Chondrocyte (in vitro differentiated cells): Measurements from ENCODE around the gene MON2. TPM values are rescaled to one million over a fixed set of nuclear protein-coding genes. Genes with fewer than 3 reads are reported as not detected.

Experiments
- DNase-seq: peaks from one replicate; pipeline ENCODE4 v3.0.0; 2021; ENCODE audit warnings: mixed read lengths, low spot score
- H3K27ac Mint-ChIP-seq: one replicate; pipeline ENCODE4 v1.8.0; 2021; ENCODE audit warnings: mild to moderate bottlenecking, moderate library complexity, mixed read lengths; ENCODE audit not compliant: unreplicated experiment
- H3K27me3 Mint-ChIP-seq: 2 replicates; pipeline ENCODE4 v1.8.0; 2021; ENCODE audit warnings: low read depth, mixed read lengths
- H3K36me3 Mint-ChIP-seq: 2 replicates; pipeline ENCODE4 v1.8.0; 2021; ENCODE audit warnings: low read depth, mixed read lengths
- H3K4me1 Mint-ChIP-seq: 2 replicates; pipeline ENCODE4 v1.8.0; 2021; ENCODE audit warnings: low read depth, mild to moderate bottlenecking, mixed read lengths
- H3K4me3 Mint-ChIP-seq: one replicate; pipeline ENCODE4 v1.8.0; 2021; ENCODE audit warnings: mild to moderate bottlenecking, moderate library complexity, mixed read lengths; ENCODE audit not compliant: unreplicated experiment
- H3K9me3 Mint-ChIP-seq: 2 replicates; pipeline ENCODE4 v1.8.0; 2021; ENCODE audit warnings: low read depth, mixed read lengths
- total RNA-seq: library from RNA; stranded (reverse); gene quantifications from 3 replicates; pipeline ENCODE4 v1.2.1, GENCODE V29; 2021
- TF ChIP-seq, protein P1 (sequence below): fragments of 200-600 bp; sonication (generic); IDR thresholded peaks from 2 replicates; pipeline ENCODE4 v1.5.0; 2021; ENCODE audit warnings: antibody characterized with exemption, mild to moderate bottlenecking, moderate library complexity

Gene MON2
- total RNA-seq, 1 donor from 2014 or later, result 47.2 TPM

DNA sequence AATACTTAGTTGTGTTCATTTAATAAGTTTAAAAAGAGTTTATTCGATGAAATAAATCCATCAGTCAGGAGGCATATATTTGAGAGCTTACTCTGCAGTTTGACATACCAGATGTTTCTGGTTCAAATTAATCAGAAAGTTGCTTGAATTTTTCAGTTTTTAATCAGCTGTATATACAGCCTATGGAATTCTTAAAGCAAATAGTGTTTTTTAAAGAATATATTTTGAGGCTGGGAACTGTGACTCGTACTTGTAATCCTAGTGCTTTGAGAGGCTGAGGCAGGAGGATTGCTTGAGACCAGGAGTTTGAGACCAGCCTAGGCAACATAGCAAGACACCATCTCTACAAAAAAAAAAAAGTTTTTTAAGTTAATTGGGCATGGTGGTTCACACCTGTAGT lies 112.1 kb downstream of the MON2 start:
- Mint-ChIP-seq H3K9me3 (no peaks in the 10 kb centered on the region), H3K27ac (no peak overlapping the region), H3K4me1 (peaks cover 8% of the 10 kb centered on the region), H3K27me3 (no peaks in the 10 kb centered on the region), H3K4me3 (no peak overlapping the region), H3K36me3 (peaks cover 12% of the 10 kb centered on the region)
- no peak for DNase-seq
- TF ChIP-seq, protein P1, sequence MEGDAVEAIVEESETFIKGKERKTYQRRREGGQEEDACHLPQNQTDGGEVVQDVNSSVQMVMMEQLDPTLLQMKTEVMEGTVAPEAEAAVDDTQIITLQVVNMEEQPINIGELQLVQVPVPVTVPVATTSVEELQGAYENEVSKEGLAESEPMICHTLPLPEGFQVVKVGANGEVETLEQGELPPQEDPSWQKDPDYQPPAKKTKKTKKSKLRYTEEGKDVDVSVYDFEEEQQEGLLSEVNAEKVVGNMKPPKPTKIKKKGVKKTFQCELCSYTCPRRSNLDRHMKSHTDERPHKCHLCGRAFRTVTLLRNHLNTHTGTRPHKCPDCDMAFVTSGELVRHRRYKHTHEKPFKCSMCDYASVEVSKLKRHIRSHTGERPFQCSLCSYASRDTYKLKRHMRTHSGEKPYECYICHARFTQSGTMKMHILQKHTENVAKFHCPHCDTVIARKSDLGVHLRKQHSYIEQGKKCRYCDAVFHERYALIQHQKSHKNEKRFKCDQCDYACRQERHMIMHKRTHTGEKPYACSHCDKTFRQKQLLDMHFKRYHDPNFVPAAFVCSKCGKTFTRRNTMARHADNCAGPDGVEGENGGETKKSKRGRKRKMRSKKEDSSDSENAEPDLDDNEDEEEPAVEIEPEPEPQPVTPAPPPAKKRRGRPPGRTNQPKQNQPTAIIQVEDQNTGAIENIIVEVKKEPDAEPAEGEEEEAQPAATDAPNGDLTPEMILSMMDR, result no peak

DNA sequence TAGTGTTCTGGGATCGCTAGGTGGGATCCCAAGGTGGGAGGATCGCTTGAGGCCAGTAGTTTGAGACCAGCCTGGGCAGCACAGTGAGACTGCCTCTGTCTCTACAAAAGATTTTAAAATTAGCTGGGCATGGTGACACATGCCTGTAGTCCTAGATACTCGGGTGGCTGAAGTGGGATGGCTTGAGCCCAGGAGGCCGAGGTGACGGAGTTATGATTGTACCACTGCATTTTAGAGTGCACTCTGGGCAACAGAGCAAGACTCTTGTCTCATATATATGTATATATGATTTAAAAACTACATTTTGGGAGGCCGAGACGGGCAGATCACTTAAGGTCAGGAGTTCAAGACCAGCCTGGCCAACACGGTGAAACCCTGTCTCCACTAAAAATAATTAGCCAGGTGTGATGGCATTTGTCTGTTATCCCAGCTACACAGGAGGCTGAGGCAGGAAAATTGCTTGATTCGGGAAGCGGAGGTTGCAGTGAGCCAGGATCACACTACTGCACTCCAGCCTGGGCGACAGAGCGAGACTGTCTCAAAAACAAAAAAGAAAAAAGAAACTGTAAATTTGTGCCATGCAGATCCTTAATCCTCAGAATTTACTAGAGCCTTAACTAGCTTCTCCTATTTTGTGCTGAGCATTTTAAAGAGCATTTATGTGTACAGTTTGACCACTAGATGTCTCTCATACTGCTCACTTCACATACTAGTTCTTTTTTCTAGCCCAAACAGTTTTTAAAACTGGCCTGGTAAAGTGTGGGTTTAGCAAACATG lies 114.8 kb downstream of the MON2 start:
- TF ChIP-seq, protein P1, result peak; percentile 92
- Mint-ChIP-seq H3K4me1 (peaks cover 2% of the 10 kb centered on the region), H3K27me3 (no peaks in the 10 kb centered on the region), H3K27ac (peak overlapping the region; percentile 51), H3K4me3 (no peak overlapping the region), H3K36me3 (peaks cover 9% of the 10 kb centered on the region), H3K9me3 (no peaks in the 10 kb centered on the region)
- no peak for DNase-seq

DNA sequence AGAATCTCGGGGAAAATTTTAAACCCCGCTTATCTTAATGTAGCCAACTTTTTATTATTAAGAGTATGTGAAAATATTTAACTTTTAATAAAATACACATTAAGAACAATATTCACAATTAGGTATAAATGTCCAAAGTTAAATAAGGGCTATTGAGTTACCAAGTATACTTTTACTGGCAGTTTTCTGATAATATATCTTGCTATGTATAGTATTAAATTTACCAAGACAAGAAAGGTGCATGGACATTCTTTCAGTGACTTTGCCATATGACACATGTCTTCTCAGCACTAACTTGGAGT lies 115.4 kb downstream of the MON2 start:
- Mint-ChIP-seq H3K4me3 (no peak overlapping the region), H3K27ac (no peak overlapping the region), H3K27me3 (no peaks in the 10 kb centered on the region), H3K36me3 (peaks cover 9% of the 10 kb centered on the region), H3K4me1 (peaks cover 2% of the 10 kb centered on the region), H3K9me3 (no peaks in the 10 kb centered on the region)
- TF ChIP-seq, protein P1, result peak; percentile 39
- no peak for DNase-seq

DNA sequence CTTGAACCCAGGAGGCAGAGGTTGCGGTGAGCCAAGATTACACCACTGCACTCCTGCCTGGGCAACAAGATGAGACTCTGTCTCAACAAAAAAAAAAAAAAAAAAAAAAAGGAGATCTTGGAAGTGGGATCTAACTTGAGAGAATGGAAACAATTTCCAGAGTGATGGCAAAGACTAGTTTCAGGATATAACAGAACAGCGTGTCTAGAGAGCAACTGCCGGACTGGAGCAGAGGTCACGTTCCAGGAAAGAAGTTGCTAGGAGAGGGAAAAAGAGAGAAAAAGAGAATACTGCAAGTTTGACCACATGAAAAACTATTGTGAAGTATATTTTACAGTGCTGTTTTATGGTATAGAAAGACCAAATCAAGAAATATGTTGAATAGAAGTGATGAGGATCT lies 118.0 kb downstream of the MON2 start:
- no peak for DNase-seq
- H3K9me3 Mint-ChIP-seq, result no peaks in the 10 kb centered on the region
- no peaks in the 10 kb centered on the region for H3K27me3 Mint-ChIP-seq
- H3K4me1 Mint-ChIP-seq, result peaks cover 8% of the 10 kb centered on the region
- no peak overlapping the region for H3K4me3 Mint-ChIP-seq
- peaks cover 11% of the 10 kb centered on the region for H3K36me3 Mint-ChIP-seq
- TF ChIP-seq, protein P1, result no peak
- no peak overlapping the region for H3K27ac Mint-ChIP-seq

DNA sequence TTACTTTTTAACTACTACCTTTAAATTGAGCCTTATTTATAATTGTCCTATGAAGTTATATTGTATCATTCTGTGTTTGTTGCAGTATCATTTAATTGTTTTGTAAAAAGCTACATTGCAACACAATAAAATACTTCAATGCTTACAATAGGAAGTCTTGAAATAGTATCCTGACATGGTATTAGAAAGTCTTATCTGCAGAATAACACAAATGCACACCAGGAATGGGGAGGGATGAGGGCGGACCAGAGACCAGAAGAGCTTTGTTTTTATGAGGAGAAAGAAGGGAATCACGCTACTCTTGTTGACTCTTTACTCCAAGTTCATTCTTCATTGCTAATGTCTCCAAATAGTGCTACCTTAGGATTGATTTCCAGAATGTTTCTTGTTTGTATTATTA lies 120.2 kb downstream of the MON2 start:
- TF ChIP-seq, protein P1, result no peak
- Mint-ChIP-seq H3K36me3 (peaks cover 17% of the 10 kb centered on the region), H3K4me3 (no peak overlapping the region), H3K4me1 (peaks cover 8% of the 10 kb centered on the region), H3K9me3 (no peaks in the 10 kb centered on the region), H3K27ac (no peak overlapping the region), H3K27me3 (no peaks in the 10 kb centered on the region)
- no peak for DNase-seq
